ENCODE data around the gene CLDN24.

Gene CLDN24

DNA sequence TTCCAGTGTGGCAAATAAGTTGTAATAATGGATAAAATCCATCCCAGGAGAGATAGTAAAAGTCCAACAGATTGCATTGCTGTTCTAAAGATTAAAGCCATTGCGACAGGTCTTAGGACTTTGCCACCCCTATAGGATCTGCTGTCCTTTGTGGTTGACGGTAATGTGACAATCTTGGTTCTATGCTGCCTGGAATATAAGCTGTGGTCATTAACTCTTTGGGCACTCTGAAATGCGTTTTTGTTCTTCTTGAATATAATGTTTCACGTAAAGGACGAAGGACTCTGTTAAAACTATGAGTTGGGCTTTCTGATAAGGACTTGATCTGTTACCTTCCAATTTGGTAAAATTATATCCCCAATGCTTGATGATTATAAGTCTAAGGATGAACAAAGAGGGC, at the start of gene CLDN24:
Gene CLDN24, minus strand, starts transcription at position 101 of the 400 bp plus-strand sequence. Its CDS starts 0 bp downstream, at position 101.
- no peak for DNase-seq (ENCODE audit: low spot score)

DNA sequence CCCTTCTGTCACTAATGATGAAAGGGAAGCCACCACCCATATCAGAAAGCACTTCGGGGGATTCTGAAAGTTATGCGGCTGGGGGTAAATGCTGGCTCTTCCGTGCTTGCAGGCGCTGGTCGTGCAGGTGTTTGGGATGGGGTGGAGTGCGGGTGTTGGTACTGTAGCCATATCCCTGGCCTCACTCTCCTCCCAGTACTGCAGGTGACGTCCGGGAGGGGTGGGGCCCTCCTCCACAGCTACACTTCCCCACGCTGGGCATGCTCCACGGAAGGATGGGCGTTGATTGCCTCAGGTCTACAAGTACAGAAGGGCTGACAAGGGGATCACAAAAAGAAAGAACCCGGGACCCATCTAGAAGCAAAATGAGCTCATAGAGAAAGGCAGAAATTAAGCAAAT, 48.6 kb upstream of the CLDN24 start:
- no peak for DNase-seq (ENCODE audit: low spot score)

DNA sequence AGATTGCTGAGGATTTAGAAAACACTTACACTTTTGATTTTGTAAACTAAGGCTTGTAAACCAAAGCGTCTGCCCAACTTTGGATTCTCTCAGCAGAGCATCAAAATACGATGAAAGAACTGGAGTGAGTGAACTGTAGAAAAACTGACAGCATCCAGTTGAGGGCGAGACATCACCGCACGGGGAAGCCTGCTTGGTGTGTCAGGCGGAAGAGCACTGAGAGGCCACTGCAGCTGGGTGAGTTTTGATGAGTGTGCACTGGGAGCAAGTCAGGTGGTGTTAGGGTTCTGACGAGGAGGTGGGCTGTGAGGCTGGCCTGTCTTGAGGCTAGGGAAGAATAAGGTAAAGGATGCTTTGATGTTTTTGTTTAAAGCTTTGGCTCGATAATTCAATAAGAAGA, 46.8 kb upstream of the CLDN24 start:
- DNase-seq (ENCODE audit: low spot score), result no peak

DNA sequence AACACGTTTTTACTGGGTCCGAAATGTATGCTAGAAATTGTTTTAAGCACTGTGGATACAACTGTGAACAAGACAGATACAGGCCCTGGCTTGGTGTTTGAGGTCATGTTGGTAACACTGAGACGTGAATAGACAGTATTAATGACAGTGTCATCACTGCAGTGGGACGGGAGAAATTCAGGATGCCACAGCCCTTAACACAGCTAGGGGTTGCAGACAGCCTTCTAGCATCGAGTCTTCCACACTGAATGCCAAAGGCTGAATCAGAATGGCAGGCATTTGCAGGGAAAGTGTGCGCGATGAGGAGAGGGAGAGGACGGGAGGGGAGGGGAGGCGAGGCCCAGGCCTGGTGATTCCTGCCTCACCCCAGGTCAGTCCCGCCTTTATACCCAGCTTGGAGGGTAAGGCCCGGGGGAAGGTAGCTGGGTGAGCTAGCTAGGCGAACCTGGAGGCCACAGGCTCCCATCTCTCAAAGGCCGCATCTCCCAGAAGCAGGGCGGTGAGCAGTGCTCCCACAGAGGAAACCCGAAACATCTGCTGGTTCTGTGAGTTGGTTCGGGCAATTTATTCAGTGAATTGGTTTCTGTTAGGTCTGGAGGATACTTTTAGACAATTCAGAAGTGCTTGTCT, 44.1 kb upstream of the CLDN24 start:
- DNase-seq (ENCODE audit: low spot score), result no peak

DNA sequence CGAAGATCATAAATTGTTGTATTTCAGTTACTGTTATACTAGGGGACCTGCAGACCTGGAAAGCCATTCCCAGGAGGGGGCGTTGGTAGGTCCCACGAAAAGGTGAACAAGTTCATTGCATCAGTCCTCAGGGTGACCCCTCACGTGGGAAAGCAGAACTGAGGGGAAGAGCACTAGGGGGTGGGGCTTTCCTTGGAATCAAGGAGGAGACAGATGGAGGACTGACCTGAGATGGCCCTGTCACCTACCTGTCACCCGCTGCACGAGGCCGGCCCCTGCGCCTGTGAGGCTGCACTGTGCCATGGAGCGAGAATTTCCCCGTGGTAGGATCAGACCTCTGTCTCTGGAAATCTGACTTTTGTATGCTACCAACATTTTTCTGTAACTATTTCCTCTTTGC, 41.8 kb upstream of the CLDN24 start:
- no peak for DNase-seq (ENCODE audit: low spot score)

DNA sequence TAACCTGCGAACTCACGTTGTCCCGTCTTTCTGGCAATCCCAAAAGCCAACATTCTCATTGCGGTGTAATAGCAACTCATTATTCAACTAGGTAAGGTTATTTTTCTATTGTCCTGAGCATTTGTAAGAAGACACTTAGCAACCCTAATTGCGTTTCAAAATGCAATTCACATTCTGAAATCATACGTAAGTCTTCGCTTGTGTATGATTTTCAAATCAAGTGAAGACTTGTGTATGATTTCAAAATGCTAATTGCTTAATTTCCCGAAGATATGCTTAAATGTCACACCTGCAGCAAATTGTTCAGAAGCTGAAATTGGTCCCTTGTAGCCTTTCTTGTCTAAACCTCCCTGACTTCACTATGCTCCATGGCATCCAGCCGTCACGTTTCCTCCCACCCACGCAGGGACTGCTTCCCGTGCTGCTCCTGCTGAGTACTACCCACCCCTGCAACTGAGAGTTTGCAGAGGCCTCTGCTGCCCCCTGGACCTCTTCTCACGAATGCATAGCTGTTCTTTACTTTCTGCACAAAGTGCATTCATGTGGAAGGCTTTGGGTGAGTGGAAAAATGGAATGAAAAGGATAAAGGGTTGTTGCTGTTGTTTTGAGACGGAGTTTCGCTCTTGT, 40.8 kb upstream of the CLDN24 start:
- DNase-seq (ENCODE audit: low spot score), result no peak

DNA sequence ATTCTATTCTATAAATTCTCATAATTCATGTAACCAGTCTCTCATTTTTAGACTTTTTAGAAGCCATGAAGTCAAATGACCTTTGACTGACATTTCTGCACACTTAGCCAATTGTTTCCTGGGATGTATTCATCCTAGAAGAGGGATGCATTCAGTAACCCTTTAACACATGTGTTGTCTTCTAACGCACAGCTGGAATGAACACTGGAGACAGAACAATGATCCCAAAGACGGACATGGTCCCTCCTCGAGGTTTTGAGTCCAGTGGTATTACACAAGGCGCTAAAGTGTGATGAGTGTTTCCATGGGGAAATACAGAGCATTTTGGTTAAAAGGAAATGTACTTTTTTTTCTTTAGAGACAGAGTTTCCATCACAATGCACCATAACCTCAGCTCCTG, 39.8 kb upstream of the CLDN24 start:
- DNase-seq (ENCODE audit: low spot score), result no peak

DNA sequence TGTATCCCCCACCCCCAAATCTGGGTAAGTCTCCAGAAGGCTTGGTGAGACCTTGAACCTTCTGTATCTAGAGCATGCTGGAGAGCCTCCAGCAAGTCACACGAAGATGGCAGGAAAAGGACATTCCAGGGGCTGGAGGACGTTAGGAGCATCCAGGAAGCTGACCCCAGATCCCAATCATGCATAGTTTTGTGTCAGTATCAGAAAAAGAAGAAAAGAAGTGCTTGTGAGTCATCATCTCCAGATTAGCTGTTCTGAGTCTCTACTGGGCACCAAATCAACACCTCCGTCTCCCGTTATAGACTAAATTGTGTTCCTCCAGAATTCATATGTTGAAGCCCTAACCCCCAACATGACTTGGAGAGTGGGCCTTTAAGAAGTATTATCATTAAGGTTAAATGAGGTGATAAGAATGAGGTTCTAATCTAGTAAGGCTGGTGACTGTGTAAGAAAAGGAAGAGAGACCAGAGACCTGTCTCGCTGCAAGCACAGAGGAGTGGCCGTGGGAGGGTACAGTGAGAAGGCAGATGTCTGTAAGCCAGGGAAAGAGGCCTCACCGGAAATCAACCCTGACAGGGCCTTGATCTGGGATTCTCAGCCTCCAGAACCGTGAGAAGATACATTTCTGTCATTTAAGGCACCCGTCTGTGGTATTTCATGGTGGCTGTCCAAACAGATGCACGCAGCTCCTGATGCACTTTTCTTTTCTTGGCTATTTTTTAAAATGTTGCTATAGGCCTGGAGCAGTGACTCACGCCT, 38.1 kb upstream of the CLDN24 start:
- no peak for DNase-seq (ENCODE audit: low spot score)

DNA sequence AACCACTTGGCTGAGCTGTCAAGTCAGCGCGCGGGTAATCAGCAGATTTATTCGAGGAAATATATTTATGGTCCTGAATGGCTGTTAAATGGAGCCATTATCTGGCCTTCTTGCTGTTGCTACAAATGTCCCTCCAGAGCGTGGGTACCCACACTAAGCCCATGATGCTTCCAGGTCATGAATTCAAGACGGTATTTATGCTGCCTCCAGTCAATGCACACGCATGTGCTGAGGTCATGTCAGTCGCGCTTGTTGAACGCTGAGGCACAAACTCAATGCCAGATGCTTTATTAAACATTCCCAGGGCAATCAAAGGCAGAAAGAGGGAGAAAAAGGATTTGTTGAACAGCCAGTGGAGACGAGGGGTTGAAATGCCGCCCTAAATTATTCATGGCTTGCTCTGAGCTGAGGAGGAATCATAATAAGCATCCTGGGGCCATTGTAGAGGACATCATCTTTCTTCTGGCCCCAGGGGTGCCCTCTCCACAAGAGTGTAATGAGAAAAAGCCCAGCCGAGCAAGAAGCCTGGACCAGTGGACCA, 36.1 kb upstream of the CLDN24 start:
- no peak for DNase-seq (ENCODE audit: low spot score)

DNA sequence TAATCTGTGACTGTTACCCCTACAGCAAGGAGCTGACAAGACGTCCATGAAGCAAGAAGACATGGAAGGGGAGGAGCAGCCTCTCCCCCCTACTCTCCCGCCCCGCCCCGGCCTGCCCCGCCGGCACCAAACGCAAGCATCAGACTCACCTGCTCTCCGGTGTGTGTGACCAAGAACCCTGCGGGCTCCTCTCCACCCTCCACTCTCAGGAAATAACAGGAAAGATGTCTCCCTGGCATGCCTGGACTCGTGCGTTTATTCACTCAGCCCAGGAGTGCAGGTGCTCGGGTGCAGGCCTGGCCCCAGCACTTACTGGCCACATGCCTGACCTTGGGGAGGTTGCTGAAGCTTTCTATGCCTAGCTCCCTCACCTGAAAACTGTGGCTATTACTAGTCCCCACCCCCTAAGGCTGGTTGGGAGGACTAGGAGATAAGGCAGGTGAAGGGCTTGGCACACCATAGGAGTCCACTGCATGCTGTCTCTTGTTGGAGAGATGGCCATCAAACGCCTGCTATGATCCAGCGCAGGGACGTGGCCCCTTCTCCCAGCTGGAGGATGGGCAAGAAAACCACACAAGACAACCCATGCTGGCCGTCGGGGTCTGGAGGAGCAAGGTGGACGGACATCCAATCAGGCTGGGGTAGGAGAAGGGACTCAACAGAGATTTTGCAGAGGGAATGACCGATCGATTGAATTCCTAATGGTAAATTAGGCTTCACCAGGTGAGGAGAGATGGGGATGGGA, 34.9 kb upstream of the CLDN24 start:
- DNase-seq (ENCODE audit: low spot score), result no peak

DNA sequence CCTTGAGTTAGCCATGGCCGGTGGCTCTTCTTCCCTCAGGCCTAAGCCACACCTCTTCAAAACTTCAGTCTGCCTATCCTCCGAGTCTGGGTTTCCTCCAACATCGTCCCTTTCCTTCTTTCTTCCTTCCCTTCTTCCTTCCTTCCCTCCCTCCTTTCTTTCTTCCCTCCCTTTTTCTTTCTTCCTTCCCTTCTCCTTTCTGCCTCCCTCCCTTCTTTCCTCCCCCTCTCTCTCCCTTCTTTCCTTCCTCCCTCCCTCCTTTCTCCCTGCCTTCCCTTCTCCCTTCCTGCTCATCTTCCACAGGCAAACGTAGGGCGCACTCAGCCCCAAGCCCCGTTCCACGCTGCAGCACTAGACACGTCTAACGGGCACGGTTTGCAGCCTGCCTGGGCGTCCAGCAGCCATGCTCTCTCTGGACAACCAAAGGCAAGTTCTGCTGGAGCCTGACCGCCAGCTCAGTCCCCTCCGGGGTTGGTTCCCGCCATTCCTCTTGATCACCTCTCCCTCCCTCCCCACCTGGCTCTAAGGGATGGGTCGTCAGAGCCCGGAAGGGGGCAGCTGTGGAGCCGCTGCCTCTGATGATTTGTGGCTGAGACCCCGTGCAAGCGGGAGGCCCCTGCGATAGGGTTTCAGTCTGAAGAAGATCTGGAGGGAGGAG, 34.1 kb upstream of the CLDN24 start:
- no peak for DNase-seq (ENCODE audit: low spot score)

DNA sequence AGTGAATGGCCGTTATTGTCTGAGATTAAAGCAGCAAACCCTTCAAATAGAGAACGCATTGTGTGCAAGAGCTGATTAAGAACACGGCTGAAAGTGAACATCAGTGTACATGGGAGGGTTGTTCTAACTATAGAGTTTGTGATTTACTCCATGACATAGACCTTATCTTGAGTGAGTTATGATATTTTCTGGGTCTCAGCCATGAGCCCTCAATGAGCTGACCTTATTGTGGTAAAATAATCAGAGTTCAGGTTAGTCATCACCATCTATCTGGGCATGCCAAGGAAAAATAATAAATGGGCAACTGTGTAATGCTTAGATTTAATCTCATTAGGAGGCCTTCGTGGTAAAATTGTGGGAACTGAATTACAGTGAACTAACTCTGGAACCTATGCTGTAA, 33.2 kb upstream of the CLDN24 start:
- DNase-seq (ENCODE audit: low spot score), result no peak

DNA sequence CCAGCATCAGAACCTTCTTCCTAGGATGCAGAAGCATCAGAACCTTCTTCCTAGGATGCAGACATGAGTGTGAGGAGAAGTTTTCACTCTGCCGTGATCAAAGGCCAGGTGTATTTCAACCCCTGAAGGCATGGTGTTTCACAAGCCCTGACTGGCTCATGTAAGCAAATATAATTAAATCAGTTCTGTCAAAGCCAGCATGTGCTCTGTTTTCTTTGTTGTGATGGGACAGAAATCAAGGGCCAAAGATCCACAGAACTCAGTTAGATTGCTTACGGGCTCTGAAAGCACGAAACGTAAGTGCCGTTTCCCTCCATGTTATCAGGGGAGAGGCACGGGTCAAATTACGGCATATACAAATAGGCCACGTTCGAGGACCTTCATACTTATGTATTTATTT, 32.0 kb upstream of the CLDN24 start:
- DNase-seq (ENCODE audit: low spot score), result no peak

DNA sequence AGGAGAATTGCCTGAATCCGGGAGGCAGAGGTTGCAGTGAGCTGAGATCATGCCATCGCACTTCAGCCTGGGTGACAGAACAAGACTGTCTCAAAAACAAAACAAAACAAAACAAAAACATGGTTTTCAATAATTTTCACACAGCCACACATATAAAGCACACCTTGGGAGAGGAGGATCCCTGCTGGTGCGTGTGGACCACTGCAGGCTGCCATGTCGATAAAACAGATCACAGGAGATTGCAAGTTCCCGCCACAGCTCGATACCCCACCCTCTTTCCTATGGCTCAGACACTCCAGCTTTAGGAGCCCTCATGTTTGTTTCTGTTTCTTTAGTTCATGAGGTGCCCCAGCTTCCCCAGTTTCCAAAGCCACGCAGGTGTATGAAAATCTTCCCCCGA, 31.3 kb upstream of the CLDN24 start:
- DNase-seq (ENCODE audit: low spot score), result no peak

DNA sequence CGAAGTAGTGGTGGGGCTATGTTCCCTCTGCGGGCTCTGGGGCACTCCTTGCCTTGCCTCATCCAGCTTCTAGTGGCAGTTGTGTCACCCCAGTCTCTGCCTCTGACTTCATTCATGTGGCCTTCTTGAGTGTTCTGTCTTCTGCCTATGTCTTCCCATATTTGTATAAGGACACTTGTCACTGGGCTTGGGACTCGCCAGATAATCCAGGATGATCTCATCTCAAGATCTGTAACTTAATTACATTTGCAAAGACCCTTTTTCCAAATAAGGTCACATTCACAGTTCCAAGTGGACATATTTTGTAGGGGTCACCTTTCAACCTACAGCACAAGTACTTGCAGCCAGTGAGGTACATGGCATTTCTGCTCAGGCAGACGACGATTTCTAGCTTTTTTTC, 30.3 kb upstream of the CLDN24 start:
- no peak for DNase-seq (ENCODE audit: low spot score)

DNA sequence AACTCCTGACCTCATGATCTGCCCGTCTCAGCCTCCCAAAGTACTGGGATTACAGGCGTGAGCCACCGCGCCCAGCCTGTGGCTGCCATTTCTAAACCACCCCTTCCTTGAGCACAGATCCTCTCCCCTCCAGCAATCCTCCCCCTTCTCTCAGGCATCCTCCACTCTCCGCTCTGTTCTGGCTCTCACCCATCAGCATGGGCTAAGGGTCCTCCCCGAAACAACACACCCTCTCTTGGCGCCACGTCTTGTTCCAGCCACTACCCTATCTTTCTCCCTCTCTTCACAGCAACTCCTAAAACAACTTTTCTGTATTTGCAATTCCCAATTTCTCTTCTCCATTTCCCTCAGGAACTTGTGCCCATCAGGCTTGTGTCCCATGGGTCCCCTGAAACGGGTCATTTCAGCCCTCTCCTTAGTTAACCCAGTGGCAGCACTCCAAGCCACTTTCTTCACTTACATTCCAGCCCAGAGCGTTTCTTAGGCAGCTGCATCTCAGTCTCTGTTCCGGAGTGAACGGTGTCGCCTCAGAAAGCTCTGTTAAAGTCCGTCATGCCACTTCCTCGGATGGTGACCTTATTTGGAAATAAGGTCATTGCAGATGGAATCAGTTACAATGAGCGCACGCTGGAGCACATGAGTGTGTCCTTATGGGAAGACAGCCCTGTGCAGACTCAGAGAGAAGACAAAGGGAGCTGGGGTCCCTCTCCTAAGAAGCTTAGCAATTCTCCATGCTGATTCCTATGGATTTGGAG, 28.3 kb upstream of the CLDN24 start:
- no peak for DNase-seq (ENCODE audit: low spot score)

DNA sequence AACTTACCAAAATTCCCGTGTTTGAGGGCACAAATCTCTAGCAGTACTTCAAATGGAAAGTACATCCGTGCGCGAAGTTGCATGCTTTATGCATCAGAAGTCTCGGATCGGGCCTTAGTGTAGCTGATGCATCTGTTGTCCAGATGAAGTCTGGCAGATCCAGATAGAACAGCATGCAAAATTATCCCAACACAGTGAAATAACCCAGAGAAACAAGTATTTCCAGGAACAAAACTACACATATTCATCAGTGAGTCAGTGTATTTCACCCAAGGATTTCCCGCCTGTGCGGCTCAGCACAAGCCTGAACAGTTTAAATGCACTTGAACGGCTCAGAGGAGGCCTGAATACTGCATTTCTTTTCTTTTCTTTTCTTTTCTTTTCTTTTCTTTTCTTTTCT, 27.4 kb upstream of the CLDN24 start:
- no peak for DNase-seq (ENCODE audit: low spot score)

DNA sequence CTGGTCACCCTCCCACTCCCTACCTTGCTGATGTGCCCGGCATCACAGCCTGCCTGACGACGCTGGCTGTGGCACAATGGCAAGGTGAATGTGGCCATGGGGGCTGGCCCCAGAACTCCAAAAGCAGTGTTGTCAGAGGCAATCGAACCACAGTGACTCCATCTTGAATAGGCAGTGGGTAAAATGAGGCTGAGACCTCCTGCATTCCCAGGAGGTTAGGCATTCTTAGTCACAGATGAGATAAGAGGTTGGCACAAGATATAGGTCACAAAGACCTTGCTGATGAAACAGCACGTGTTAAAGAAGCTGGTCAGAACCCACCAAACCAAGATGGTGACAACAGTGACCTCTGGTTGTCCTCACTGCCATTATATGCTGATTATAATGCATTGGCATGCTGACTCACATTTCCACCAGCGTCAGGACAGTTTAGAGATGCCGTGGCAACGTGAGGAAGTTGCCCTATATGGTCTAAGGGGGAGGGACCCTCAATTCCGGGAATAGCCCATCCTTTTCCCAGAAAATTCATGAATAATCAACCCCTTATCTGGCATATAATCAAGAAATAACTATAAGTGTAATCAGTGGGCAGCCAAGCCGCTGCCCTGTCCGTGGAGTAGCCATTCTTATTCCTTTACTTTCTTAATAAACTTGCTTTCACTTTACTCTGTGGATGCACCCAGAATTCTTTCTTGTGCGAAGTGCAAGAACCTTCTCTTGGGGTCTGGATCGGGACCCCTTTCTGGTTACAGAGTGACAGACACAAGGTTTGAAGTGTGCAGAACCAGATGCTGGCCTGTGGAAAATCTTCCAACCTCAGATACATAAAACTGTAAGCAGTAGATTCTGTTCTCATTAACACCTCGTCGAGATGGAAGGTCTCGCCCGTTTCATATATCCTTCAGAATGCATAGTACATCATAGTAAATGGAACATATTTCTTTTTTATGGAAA, 26.8 kb upstream of the CLDN24 start:
- peak; percentile 80 for DNase-seq (ENCODE audit: low spot score)

DNA sequence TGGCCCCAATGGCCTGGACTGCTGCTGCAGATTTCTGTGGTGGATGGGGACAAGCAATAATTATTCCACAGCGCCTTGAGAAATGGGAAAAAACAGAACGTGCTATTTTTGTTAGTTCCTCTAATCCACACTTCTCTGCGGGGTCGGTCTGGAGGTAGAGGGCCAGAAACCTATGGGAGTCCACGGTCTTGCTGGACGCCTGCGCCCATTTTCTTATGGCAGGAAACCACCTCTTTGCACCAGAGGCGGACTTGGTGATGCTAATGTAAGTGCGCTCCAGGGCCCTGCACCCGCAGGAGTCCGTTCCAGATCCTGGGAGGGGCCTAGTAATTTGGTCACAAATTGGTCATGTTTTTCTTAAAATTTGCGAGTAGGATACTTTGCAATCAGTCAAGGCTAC, 25.9 kb upstream of the CLDN24 start:
- no peak for DNase-seq (ENCODE audit: low spot score)

DNA sequence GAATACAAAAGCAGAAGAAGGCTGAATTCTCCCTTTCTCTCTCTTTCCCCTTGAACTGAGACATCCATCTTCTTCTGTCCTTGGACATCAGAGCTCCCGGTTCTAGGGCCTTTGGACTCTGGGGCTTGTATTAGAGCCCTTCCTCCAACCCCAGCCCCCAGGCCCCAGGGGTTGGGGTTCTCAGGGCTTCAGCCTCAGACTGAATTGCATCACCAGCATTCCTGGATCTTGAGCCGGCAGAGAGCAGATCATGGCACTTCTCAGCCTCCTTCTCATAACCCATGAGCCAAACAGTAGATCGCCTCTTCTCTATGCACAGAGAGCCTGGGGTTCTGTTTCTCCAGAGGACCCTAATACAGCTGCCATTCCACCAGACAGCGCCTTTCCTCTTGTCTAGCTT, 25.3 kb upstream of the CLDN24 start:
- no peak for DNase-seq (ENCODE audit: low spot score)

All from kidney capillary endothelial cell (primary cell).